Psoas muscle (tissue), 8 donors: ENCODE data around the gene DYNLT4. TPM values are rescaled to one million over a fixed set of nuclear protein-coding genes. Genes with fewer than 3 reads are reported as not detected.

Source experiments
- ATAC-seq, 4 donors: fragments of 200-7000 bp; cut with Tn5 transposase; one replicate each; pipeline ENCODE4 v1.9.1; 2020; ENCODE audit warnings: moderate library complexity in 3 of 4, mild to moderate bottlenecking in 2 of 4
- DNase-seq, 2 donors: peaks; one replicate each; pipeline ENCODE4 v3.0.0-alpha.2; 2020
- H3K27ac ChIP-seq: fragments of 200-600 bp; one replicate; pipeline ENCODE4 v1.8.0; 2022
- H3K27me3 ChIP-seq, 3 donors: fragments of 200-600 bp in 1 of 3; one replicate each; pipeline versions ENCODE4 v1.6.1 to v1.8.0; 2013 to 2022; ENCODE audit warnings: low read length in 2 of 3, mild to moderate bottlenecking in 2 of 3, moderate library complexity in 1 of 3; ENCODE audit not compliant: insufficient read depth in 3 of 3
- H3K36me3 ChIP-seq, 2 donors: fragments of 200-600 bp in 1 of 2; one replicate each; pipeline versions ENCODE4 v1.6.1 to v1.8.0; 2013 to 2022; ENCODE audit warnings: low read depth in 1 of 2, mild to moderate bottlenecking in 1 of 2, moderate library complexity in 1 of 2; ENCODE audit not compliant: insufficient read depth in 1 of 2
- H3K4me1 ChIP-seq: fragments of 200-600 bp; one replicate; pipeline ENCODE4 v1.8.0; 2022
- H3K4me3 ChIP-seq: fragments of 200-600 bp; one replicate; pipeline ENCODE4 v1.8.0; 2022; ENCODE audit warnings: mild to moderate bottlenecking
- H3K9me3 ChIP-seq: fragments of 200-600 bp; one replicate; pipeline ENCODE4 v1.8.0; 2022
- CTCF ChIP-seq: fragments of 200-600 bp; IDR thresholded peaks from one replicate; pipeline ENCODE4 v1.8.0; 2022; ENCODE audit warnings: antibody characterized with exemption
- WGBS, 3 donors: extraction: QIAGEN DNeasy Blood & Tissue Kit; methylation state at CpG; one replicate each; pipeline versions ENCODE4 v1.1.6 to v1.1.7; 2013; 5-methylcytosine and 5-hydroxymethylcytosine counted together
- intact Hi-C, 2 donors: fragments of 100-400 bp; cut with DNase I; formaldehyde crosslinking; loops; one replicate each; pipeline versions ENCODE4 v1.11.0 to v1.14.2; 2022
- long read RNA-seq, 2 donors: library from polyadenylated mRNA; unstranded; transcript quantifications; one replicate each; pipeline ENCODE4 v2.0.0, GENCODE V29; 2021
- polyA plus RNA-seq, 3 donors: library from polyadenylated mRNA; stranded (reverse); fragments of 200-250 nt; gene quantifications; one replicate each; pipeline ENCODE4 v1.2.3, GENCODE V29; 2013
- total RNA-seq, 4 donors: library from RNA; stranded (reverse); fragmentation: NEBNext Ultra II Directional in 2 of 4; extraction: Animal tissue kit (Norgen Biotek cat#: 25700) in 2 of 4; gene quantifications; one replicate each; pipeline versions ENCODE4 v1.2.1 to v1.2.4, GENCODE V29; 2021 to 2023
- donor health status: healthy with polysubstance abuse.
- donor health status: DM: no; HTN: no; CAD: no; lungs with moderate emphysema.
- donor health status: Bipolar disorder and iron deficiency.
- donor health status: healthy.
- donor health status: DM: yes; HTN: yes; CAD: no.
- donor health status: DM: no; HTN: no; CAD: no.
- donor health status: DM: no; HTN: no; CAD: no.
- donor health status: DM: yes; HTN: yes; CAD: no.

The DYNLT4 gene, protein sequence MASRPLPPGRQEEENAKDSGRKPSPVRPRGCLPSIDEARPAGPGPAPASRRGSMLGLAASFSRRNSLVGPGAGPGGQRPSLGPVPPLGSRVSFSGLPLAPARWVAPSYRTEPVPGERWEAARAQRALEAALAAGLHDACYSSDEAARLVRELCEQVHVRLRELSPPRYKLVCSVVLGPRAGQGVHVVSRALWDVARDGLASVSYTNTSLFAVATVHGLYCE
- total RNA-seq (under 1 TPM in 2 of 4 donors, not detected in 2; 0.32 to 0.59 TPM), polyA plus RNA-seq (under 1 TPM; 0.06 to 0.42 (median 0.11) TPM)
- long read RNA-seq, donor 1, result 0 reads
- long read RNA-seq, donor 2, result 0 reads

- Histone ChIP-seq H3K27ac (peak within 1 kb of the TSS; percentile 94), H3K9me3 (no peaks in the 10 kb centered on the region), H3K4me3 (peak within 1 kb of the TSS; percentile 51), H3K27me3 (no peaks in the 10 kb centered on the region), H3K4me1 (peaks cover 35% of the 10 kb centered on the region), H3K36me3 (peaks cover 0 to 39% of the 10 kb centered on the region in 2 donors)
- ATAC-seq (peak in 1 of 4 donors; percentile 1), DNase-seq (peak in 1 of 2 donors; percentile 49)
- TF ChIP-seq CTCF, result no peak
- intact Hi-C loops, result no loop called here
- WGBS, 3 donors, result 25 to 40% (median 25%) methylated on average over 7 of the region's 7 CpGs
These were observed at the start of gene DYNLT4 for GRCh38 chr1:44806704-44807363. TSS of gene DYNLT4 (minus strand) at chr1:44807351. CDS start at chr1:44806668, 683 bp downstream.

GRCh38 chr1:44855742-44856141, 48.6 kb upstream of the DYNLT4 start:
- TF ChIP-seq CTCF, result no peak

DNA sequence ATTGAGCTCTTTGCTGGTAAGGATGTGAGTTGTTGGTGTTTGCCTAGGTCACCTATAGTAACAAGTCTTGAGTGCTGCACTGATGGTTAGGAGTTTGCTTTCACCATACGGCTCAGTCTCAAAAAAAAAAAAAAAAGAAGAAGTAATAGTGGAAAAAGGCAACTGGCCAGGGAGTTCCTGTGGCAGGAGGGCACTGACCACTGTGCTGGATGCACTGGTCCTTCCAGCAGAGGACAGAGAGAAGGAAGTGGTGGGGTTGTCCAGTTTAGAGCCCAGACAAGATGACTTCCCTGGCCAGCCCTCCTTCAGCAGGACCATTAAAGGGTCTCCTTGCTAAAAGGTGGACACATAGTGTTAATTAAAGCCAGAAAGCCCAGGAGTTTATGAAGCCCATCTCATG, 47.8 kb upstream of the DYNLT4 start:
- Histone ChIP-seq H3K4me1 (no peaks in the 10 kb centered on the region), H3K9me3 (no peaks in the 10 kb centered on the region), H3K4me3 (no peak overlapping the region), H3K27me3 (no peaks in the 10 kb centered on the region), H3K36me3 (peaks cover 3 to 75% of the 10 kb centered on the region in 2 donors), H3K27ac (no peak overlapping the region)
- no peak for ATAC-seq
- no peak for TF ChIP-seq CTCF
- DNase-seq, result no peak
- 83 to 87% (median 86%) methylated on average over 1 of the region's 1 CpG for WGBS, 3 donors
- intact Hi-C loops, result no loop called here

More at GRCh38 chr1:44855742-44856141, 48.6 kb upstream of the DYNLT4 start:
- H3K27ac ChIP-seq, result no peak overlapping the region
- no peak overlapping the region for H3K4me3 ChIP-seq
- intact Hi-C loops, result no loop called here
- H3K36me3 ChIP-seq, result peaks cover 3 to 67% of the 10 kb centered on the region in 2 donors
- H3K9me3 ChIP-seq, result no peaks in the 10 kb centered on the region
- ATAC-seq (no peak), DNase-seq (no peak)
- 82 to 95% (median 86%) methylated on average over 7 of the region's 7 CpGs for WGBS, 3 donors
- H3K27me3 ChIP-seq, result no peaks in the 10 kb centered on the region
- no peaks in the 10 kb centered on the region for H3K4me1 ChIP-seq

GRCh38 chr1:44853201-44853600, 46.0 kb upstream of the DYNLT4 start:
- peaks cover 3 to 76% of the 10 kb centered on the region in 2 donors for H3K36me3 ChIP-seq
- no peaks in the 10 kb centered on the region for H3K9me3 ChIP-seq
- H3K27ac ChIP-seq, result no peak overlapping the region
- H3K4me1 ChIP-seq, result no peaks in the 10 kb centered on the region
- no peak overlapping the region for H3K4me3 ChIP-seq
- DNase-seq (peak in 1 of 2 donors; percentile 15), ATAC-seq (no peak)
- H3K27me3 ChIP-seq, result no peaks in the 10 kb centered on the region
- no peak for TF ChIP-seq CTCF
- WGBS, 3 donors, result 95 to 98% (median 97%) methylated on average over 6 of the region's 6 CpGs
- intact Hi-C loops, result no loop called here
